K562 (cell line): ENCODE data around the gene LGR6. TPM values are rescaled to one million over a fixed set of nuclear protein-coding genes. Genes with fewer than 3 reads are reported as not detected.

ENCODE experiments used
- ATAC-seq: fragments of 200-7000 bp; cut with Tn5 transposase; 3 replicates; pipeline ENCODE4 v1.9.1; 2020; ENCODE audit warnings: moderate library complexity
- BruUV-seq: library from RNA; stranded (reverse); fragments of 400-500 nt; replicated peaks from 2 replicates; lab custom pipeline; 2021; lab: Mats Ljungman, UMichigan
- CTCF ChIA-PET: fragments of 300-600 bp; formaldehyde crosslinking; extraction: SDS; loops from one replicate; lab custom pipeline; 2021; ENCODE audit warnings: low intra/inter-chr PET ratio; lab: Yijun Ruan, JAX
- POLR2A ChIA-PET: fragments of 300-600, 350-650 bp; sonication (Branson Sonifier 250); formaldehyde crosslinking; extraction: SDS; loops from one replicate; lab custom pipeline; 2021; ENCODE audit warnings: antibody characterized with exemption, inconsistent platforms; lab: Yijun Ruan, JAX
- DNase-seq, 4 experiments: peaks; one replicate each; pipeline versions ENCODE4 v3.0.0 to v3.0.0-alpha.2; 2011 to 2018; ENCODE audit warnings: low spot score in 3 of 4, mixed read lengths in 3 of 4; ENCODE audit errors: extremely low read depth in 1 of 4
- FAIRE-seq: peaks from 2 replicates; lab custom pipeline; 2011; peaks lifted over from hg19 to GRCh38; lab: Jason Lieb, UNC
- H2AFZ ChIP-seq: 2 replicates; pipeline ENCODE4 v1.6.0; 2011; ENCODE audit warnings: low read depth, low read length, control low read depth, inconsistent platforms
- H3K27ac ChIP-seq: fragments of 200-600 bp; 3 replicates; pipeline ENCODE4 v1.8.0; 2011; ENCODE audit warnings: low read depth, mild to moderate bottlenecking, control low read depth, inconsistent platforms, low read length, moderate library complexity, mixed read lengths; ENCODE audit errors: extremely low read depth
- H3K27me3 ChIP-seq, 2 experiments: fragments of 300-600 bp in 1 of 2; 2 replicates in 1 of 2; 3 replicates in 1 of 2; pipeline versions ENCODE4 v1.6.0 to v1.8.0; 2011; ENCODE audit warnings: inconsistent platforms in 2 of 2, low read length in 2 of 2, mild to moderate bottlenecking in 1 of 2, mixed read lengths in 1 of 2, moderate library complexity in 1 of 2; ENCODE audit not compliant: control insufficient read depth in 2 of 2, insufficient read depth in 2 of 2
- H3K36me3 ChIP-seq: fragments of 300-600 bp; 3 replicates; pipeline ENCODE4 v1.8.0; 2011; ENCODE audit warnings: mild to moderate bottlenecking, low read length, inconsistent platforms; ENCODE audit not compliant: control insufficient read depth, insufficient read depth
- H3K4me1 ChIP-seq, 2 experiments: fragments of 200-600 bp in 1 of 2; replicated peaks in 1 of 2; 2 replicates in 1 of 2; 3 replicates in 1 of 2; pipeline versions ENCODE4 v1.5.1 to v1.8.0; 2011; ENCODE audit warnings: inconsistent platforms in 2 of 2, low read length in 2 of 2, mild to moderate bottlenecking in 1 of 2, mixed read lengths in 1 of 2, moderate library complexity in 1 of 2; ENCODE audit not compliant: control insufficient read depth in 2 of 2, insufficient read depth in 2 of 2
- H3K4me2 ChIP-seq: 2 replicates; pipeline ENCODE4 v1.6.1; 2011; ENCODE audit warnings: low read length, control low read depth, inconsistent platforms, mixed read lengths; ENCODE audit not compliant: insufficient read depth
- H3K4me3 ChIP-seq: fragments of 200-600 bp; sonication (generic), shearing (Covaris generic); 2 replicates; pipeline ENCODE4 v1.5.1; 2016; ENCODE audit warnings: control low read depth, inconsistent platforms
- H3K79me2 ChIP-seq: fragments of 200-600 bp; 3 replicates; pipeline ENCODE4 v1.8.0; 2011; ENCODE audit warnings: low read length, inconsistent platforms; ENCODE audit not compliant: control insufficient read depth, insufficient read depth
- H3K9ac ChIP-seq, 2 experiments: 2 replicates each; pipeline versions ENCODE4 v1.6.0 to v1.6.1; 2011; ENCODE audit warnings: low read depth in 2 of 2, low read length in 2 of 2, control low read depth in 1 of 2, inconsistent platforms in 1 of 2, mild to moderate bottlenecking in 1 of 2, mixed read lengths in 1 of 2; ENCODE audit not compliant: insufficient read depth in 1 of 2
- H3K9me1 ChIP-seq: one replicate; pipeline ENCODE4 v1.6.0; 2011; ENCODE audit warnings: inconsistent platforms, mild to moderate bottlenecking, low read length, moderate library complexity; ENCODE audit not compliant: control insufficient read depth, insufficient read depth
- H3K9me3 ChIP-seq: replicated peaks from 2 replicates; pipeline ENCODE4 v1.5.1; 2011; ENCODE audit warnings: low read depth, low read length, inconsistent platforms; ENCODE audit not compliant: control insufficient read depth, insufficient read depth
- H4K20me1 ChIP-seq: replicated peaks from 2 replicates; pipeline ENCODE4 v1.6.1; 2011; ENCODE audit warnings: low read length, inconsistent platforms, mixed read lengths; ENCODE audit not compliant: control insufficient read depth, insufficient read depth
- E2F6 ChIP-seq, 2 experiments: IDR thresholded peaks; 2 replicates each; pipeline ENCODE4 v1.6.1; 2011; ENCODE audit warnings: borderline replicate concordance in 1 of 2, control low read depth in 1 of 2, low read depth in 1 of 2, low read length in 1 of 2, mild to moderate bottlenecking in 1 of 2, mixed read lengths in 1 of 2, moderate library complexity in 1 of 2; ENCODE audit not compliant: insufficient read depth in 1 of 2, insufficient read length in 1 of 2, poor library complexity in 1 of 2, severe bottlenecking in 1 of 2; ENCODE audit errors: extremely low read depth in 1 of 2
- ILF3 ChIP-seq: fragments of 450-650 bp; IDR thresholded peaks from 2 replicates; pipeline ENCODE4 v1.6.1; 2018; ENCODE audit warnings: antibody characterized with exemption, mild to moderate bottlenecking, moderate library complexity, borderline replicate concordance
- JUNB ChIP-seq: fragments of 450-650 bp; formaldehyde crosslinking; conservative IDR thresholded peaks from 2 replicates; pipeline ENCODE4 v1.4.0; 2020; ENCODE audit warnings: mild to moderate bottlenecking
- NELFE ChIP-seq: IDR thresholded peaks from 2 replicates; pipeline ENCODE4 v1.6.1; 2011; ENCODE audit warnings: mild to moderate bottlenecking; ENCODE audit not compliant: insufficient read depth, insufficient read length
- TAL1 ChIP-seq: fragments of 450-650 bp; IDR thresholded peaks from 2 replicates; pipeline ENCODE4 v1.6.1; 2016; ENCODE audit warnings: mild to moderate bottlenecking
- ZNF407 ChIP-seq: fragments of 450-650 bp; IDR thresholded peaks from 2 replicates; pipeline ENCODE4 v1.6.1; 2016; ENCODE audit warnings: low read depth
- ZNF507 ChIP-seq: conservative IDR thresholded peaks from 2 replicates; pipeline ENCODE4 v1.6.1; 2017; ENCODE audit warnings: missing genetic modification characterization, missing compliant biosample characterization
- ZNF740 ChIP-seq, 3 experiments: fragments of 200-800 bp in 1 of 3; sonication (Bioruptor generic) in 1 of 3; sonication (generic) in 1 of 3; formaldehyde crosslinking in 1 of 3; IDR thresholded peaks; 2 replicates each; pipeline versions ENCODE4 v1.6.1 to v1.8.0; 2016 to 2022; ENCODE audit warnings: mild to moderate bottlenecking in 2 of 3, missing compliant biosample characterization in 2 of 3, missing genetic modification characterization in 2 of 3, missing genetic modification reagents in 1 of 3
- WGBS: fragments of 100-300 bp; shearing (Covaris generic); methylation state at CpG from one replicate; pipeline ENCODE4 v1.1.6; 2016; ENCODE audit warnings: low coverage, mixed read lengths; ENCODE audit not compliant: insufficient coverage; ENCODE audit errors: missing lambda C conversion rate; 5-methylcytosine and 5-hydroxymethylcytosine counted together
- in situ Hi-C: fragments of 300-500 bp; cut with MboI; formaldehyde crosslinking; loops from 4 replicates; pipeline ENCODE4 v1.15.0; 2018; ENCODE audit warnings: inconsistent platforms, mixed read lengths
- intact Hi-C: fragments of 100-400 bp; cut with micrococcal nuclease; formaldehyde crosslinking; loops from 2 replicates; pipeline ENCODE4 v1.14.2; 2022
- polyA plus RNA-seq, 8 experiments: library from polyadenylated mRNA; depleted of rRNA in 4 of 8; stranded (reverse) in 5 of 8; unstranded in 3 of 8; fragments of >200 nt; fragmentation: Nextera tagmentation in 2 of 8; fragmentation: Illumina TruSeq in 1 of 8; extraction: Ambion mirVana in 2 of 8; extraction: Trizol in 1 of 8; gene quantifications; 2 replicates each; pipeline versions ENCODE4 v1.2.1 to v1.2.3, GENCODE V29; 2011 to 2014; ENCODE audit warnings: inconsistent platforms in 1 of 8, missing spikeins in 1 of 8
- total RNA-seq, 7 experiments: library from RNA; depleted of rRNA in 6 of 7; stranded (reverse); fragments of >200 nt in 6 of 7; fragmentation: Illumina TruSeq in 2 of 7; extraction: Trizol in 2 of 7; gene quantifications; 2 replicates each; pipeline versions ENCODE4 v1.2.1 to v1.2.3, GENCODE V29; 2011 to 2021; ENCODE audit warnings: low replicate concordance in 1 of 7

LGR6 gene
- total and polyA plus RNA-seq, 9 of the 15 experiments (the other 6 are each of a cell fraction or from before 2014, with no cell fraction given): 0.01 to 0.54 (median 0.17) TPM; not detected in 1

- no peak overlapping the region for H3K9ac ChIP-seq
- WGBS: 28% methylated on average over 13 of the region's 13 CpGs
- H3K4me2 ChIP-seq: peak overlapping the region; percentile 51
- ChIA-PET POLR2A (interaction anchor here (1.1 kb wide), 1 partner anchor 11 kb away, joined by 3 read pairs; no protein-coding TSS in a partner anchor), CTCF (no interaction called here)
- DNase-seq: peak in 3 of 4 experiments; percentile 40 to 79 (median 71)
- peak; percentile 26 for FAIRE-seq
- ATAC-seq: peak; percentile 89
- H3K9me1 ChIP-seq: no peaks in the 10 kb centered on the region
- intact Hi-C loops: no loop called here
- H4K20me1 ChIP-seq: no peaks in the 10 kb centered on the region
- no peaks in the 10 kb centered on the region for H3K36me3 ChIP-seq
- no peaks in the 10 kb centered on the region for H3K79me2 ChIP-seq
- peak overlapping the region; percentile 40; the same call in 1 of the 3 replicates for H3K27ac ChIP-seq
- no peak overlapping the region for H3K4me3 ChIP-seq
- BruUV-seq: no TSS peak
- peaks cover 3% of the 10 kb centered on the region; the same call in 1 of the 2 replicates for H3K9me3 ChIP-seq
- peaks cover 0 to 28% of the 10 kb centered on the region in 2 experiments; a peak in 2 of 5 replicates for H3K27me3 ChIP-seq
- in situ Hi-C loops: loop anchor here (25.0 kb wide), 1 partner anchor 109 kb away; no protein-coding TSS in a partner anchor
- peak overlapping the region; percentile 68 for H2AFZ ChIP-seq
- H3K4me1 ChIP-seq: peaks cover 8 to 11% of the 10 kb centered on the region in 2 experiments; a peak in 4 of 5 replicates
- peak in 1 of 2 experiments; percentile 35 for TF ChIP-seq E2F6 (IDR thresholded peaks at IDR 0.05; ENCODE audit: borderline replicate concordance in 1 of 2, extremely low read depth in 1 of 2, insufficient read depth in 1 of 2, insufficient read length in 1 of 2, low read depth in 1 of 2, low read length in 1 of 2, poor library complexity in 1 of 2, severe bottlenecking in 1 of 2)
- no peak for TF ChIP-seq ZNF507
- TF ChIP-seq NELFE: no peak
- no peak for TF ChIP-seq ZNF407
- TF ChIP-seq ILF3: no peak
- TF ChIP-seq TAL1: peak; percentile 72
- no peak for TF ChIP-seq JUNB (CRISPR knock-in tag)
- peak; percentile 82; the same call in 1 of the 2 replicates for TF ChIP-seq ZNF740 (CRISPR knock-in tag; IDR thresholded peaks at IDR 0.05)
- 0 out of 4 replicates have a peak, but pooled peaks of 1 of the 2 experiments have one; percentile 36 for TF ChIP-seq ZNF740 (tag; IDR thresholded peaks at IDR 0.05)
Measured at GRCh38 chr1:202203238-202204039, 9.8 kb downstream of the LGR6 start.
